ENCODE results near the gene HRH4. TPM values are rescaled to one million over a fixed set of nuclear protein-coding genes. Genes with fewer than 3 reads are reported as not detected.

Gene HRH4
- total RNA-seq, 1 donor from 2014 or later, result 0.12 TPM

GRCh38 chr18:24516261-24516660, 55.8 kb downstream of the HRH4 start:
- no peak for TF ChIP-seq CTCF (conservative IDR thresholded peaks at IDR 0.05; ENCODE audit: low read depth, low read length)
- DNase-seq (ENCODE audit: low read depth), result no peak
- H3K4me3 ChIP-seq (ENCODE audit: low read depth, low read length), result no peak overlapping the region

GRCh38 chr18:24517554-24517953, 57.1 kb downstream of the HRH4 start:
- no peak for DNase-seq (ENCODE audit: low read depth)
- H3K4me3 ChIP-seq (ENCODE audit: low read depth, low read length), result no peak overlapping the region
- TF ChIP-seq CTCF (conservative IDR thresholded peaks at IDR 0.05; ENCODE audit: low read depth, low read length), result no peak

DNA sequence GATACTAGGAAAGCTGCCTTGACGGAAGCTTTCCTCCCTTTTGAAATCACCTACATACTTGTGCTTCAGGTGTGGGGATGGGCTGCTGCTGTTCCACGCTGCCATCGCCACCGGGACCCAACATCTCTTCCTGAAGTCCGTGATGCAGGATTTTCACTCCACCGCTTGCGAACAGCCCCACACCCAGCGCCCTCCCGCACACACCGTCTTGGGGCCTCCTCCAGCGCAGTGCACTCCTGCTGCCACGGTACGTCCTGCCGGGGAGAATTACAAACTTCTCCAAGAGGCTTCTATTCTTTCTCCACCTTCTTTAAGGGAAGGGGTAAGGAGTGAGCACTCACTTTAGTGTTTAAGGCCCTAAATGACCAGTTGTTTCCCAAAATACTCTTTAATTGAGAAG, 58.2 kb downstream of the HRH4 start:
- no peak for TF ChIP-seq CTCF (conservative IDR thresholded peaks at IDR 0.05; ENCODE audit: low read depth, low read length)
- DNase-seq (ENCODE audit: low read depth), result no peak
- no peak overlapping the region for H3K4me3 ChIP-seq (ENCODE audit: low read depth, low read length)

Other genes with a start within 250 kb of the HRH4 start
- 20.8 and 24.7 TPM in 2 replicates for gene OSBPL1A, start 62.8 kb upstream of the HRH4 start, total RNA-seq
- gene IMPACT, start 34.0 kb upstream of the HRH4 start, total RNA-seq, result 15.5 and 20.0 TPM in 2 replicates